CD1c-positive myeloid dendritic cell (primary cell): Measurements from ENCODE around the gene AP4M1.
A peak's percentile ranks its signal among the peaks of the same experiment; 100 is the strongest.

Experiments
- DNase-seq: peaks from one replicate; pipeline ENCODE4 v3.0.0-alpha.2; 2016; ENCODE audit errors: extremely low spot score

The AP4M1 gene

GRCh38 chr7:100087055-100087750, 14.2 kb upstream of the AP4M1 start:
- DNase-seq, result no peak

DNA sequence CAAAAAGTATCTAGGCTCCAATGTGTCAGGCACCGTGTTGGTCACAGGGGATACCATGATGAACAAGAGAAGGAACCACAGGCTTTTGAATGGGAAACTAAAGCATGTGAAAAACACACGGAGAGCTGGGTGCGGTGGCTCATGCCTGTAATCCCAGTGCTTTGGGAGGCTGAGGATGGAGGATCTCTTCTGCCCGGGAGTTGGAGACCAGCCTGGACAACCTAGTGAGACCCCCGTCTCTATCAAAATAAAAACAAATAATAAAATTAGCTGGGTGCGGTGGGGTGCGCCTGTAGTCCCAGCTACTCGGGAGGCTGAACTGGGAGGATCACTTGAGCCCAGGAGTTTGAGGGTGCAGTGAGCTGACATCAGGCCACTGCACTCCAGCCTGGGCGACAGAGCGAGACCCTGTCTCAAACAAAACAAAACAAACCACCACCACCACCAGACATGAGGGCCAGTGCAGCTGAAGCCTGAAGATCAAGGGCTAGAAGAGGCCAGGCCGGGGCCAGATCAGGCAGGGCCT, 13.3 kb upstream of the AP4M1 start:
- DNase-seq, result no peak

- DNase-seq, result peak; percentile 88
Observed at GRCh38 chr7:100088621-100089457, 12.6 kb upstream of the AP4M1 start, which contains the start of gene COPS6. Gene COPS6, plus strand, starts transcription at chr7:100088969. Its CDS starts 22 bp downstream, at chr7:100088991.

- peak; percentile 15 for DNase-seq
Observed at GRCh38 chr7:100089458-100090196, 11.8 kb upstream of the AP4M1 start.

DNA sequence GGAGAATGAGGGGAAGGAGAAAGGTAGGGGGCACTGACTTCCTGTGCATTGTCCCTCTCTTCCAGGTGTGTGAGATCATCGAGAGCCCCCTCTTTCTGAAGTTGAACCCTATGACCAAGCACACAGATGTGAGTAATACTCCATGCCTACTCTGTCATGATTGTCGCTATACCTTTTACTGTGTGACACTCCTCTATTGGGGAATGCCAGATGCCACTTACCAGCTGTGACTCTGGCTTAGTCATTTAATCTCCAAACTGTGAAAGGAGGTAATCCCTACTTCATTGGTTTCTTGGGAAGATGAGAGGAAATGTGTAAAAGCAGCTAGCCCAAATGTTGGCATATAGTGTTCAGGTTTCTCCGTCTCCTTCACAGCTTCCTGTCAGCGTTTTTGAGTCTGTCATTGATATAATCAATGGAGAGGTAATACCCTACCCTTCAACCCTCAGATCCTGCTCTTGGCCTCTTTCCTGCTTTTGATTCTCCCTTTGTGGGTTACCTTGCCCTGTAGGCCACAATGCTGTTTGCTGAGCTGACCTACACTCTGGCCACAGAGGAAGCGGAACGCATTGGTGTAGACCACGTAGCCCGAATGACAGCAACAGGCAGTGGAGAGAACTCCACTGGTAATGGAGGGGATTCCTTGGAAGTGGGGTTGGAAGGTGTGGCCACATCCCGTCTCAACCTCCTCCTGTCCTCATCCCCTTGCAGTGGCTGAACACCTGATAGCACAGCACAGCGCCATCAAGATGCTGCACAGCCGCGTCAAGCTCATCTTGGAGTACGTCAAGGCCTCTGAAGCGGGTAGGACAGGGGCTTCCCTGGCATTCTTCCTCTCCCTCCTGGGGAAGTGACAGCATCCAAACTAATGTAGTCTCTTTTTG, 10.7 kb upstream of the AP4M1 start:
- DNase-seq, result no peak

DNA sequence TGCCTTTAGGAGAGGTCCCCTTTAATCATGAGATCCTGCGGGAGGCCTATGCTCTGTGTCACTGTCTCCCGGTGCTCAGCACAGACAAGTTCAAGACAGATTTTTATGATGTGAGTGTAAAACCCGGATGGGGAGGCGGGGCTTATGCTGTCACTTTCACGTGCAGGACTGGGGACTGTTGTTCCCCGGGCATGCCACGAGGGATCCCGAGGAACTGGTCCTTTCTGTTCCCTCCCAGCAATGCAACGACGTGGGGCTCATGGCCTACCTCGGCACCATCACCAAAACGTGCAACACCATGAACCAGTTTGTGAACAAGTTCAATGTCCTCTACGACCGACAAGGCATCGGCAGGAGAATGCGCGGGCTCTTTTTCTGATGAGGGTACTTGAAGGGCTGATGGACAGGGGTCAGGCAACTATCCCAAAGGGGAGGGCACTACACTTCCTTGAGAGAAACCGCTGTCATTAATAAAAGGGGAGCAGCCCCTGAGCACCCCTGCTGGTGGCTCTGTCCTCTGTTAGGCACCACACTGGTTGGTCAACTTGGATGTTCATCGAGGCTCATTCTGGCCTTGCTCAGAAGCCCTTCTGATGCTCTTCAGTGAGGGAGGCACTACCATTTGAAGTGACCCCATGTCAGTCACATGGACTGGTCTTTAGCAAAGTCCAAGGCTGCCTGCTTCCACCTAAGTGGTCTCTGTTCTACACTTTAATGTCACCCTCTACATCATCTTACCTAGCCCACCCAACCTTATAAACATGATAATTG, 9.8 kb upstream of the AP4M1 start:
- no peak for DNase-seq

GRCh38 chr7:100093054-100093453, 8.4 kb upstream of the AP4M1 start:
- no peak for DNase-seq

GRCh38 chr7:100093498-100093897, 7.9 kb upstream of the AP4M1 start:
- no peak for DNase-seq

DNA sequence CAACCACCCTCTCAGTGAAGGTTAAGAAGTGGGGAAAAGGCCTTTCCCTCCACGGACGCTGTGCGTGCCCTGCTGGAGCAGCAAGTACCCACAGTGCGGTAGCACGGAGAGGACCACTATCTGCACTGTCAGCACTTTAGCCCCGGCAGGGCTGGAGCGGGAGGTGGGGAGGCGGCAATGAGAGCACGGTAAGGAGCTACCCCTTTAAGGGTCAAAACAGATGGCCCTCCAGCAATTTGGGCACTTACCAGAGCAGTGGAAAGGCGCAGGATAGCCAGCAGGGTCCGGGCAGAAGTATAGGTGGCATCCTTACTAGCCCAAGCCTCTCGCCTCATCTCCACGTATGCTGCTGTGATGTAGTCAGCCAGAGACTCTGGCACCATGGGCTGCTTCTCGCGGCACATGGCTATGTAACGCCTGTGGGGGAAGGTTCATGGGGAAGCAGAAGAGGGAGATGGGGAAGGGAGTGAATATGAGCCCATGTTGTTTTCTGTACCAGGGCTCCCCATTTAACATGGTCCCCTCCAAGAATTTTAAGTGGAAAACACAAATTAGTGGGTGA, 7.4 kb upstream of the AP4M1 start:
- DNase-seq, result no peak

DNA sequence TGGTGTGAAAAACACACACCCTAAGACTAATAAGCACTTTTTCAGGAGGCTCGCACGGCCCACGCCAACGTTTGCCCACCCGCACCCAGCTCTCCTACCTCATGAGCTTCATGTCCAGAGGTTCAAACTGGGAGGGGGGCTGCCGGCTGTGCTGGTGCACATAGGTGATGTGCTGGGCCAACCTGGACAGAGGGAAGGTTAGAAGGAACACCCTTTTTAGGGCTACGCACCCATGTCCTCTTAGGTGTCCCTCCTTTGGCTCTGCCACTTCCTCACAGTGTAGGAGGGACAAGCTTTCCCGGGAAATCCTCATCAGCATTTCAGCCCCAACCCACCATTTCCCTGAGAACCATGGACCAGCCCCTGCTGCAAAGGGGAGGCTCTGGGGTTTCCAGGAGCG, 6.2 kb upstream of the AP4M1 start:
- DNase-seq, result no peak

DNA sequence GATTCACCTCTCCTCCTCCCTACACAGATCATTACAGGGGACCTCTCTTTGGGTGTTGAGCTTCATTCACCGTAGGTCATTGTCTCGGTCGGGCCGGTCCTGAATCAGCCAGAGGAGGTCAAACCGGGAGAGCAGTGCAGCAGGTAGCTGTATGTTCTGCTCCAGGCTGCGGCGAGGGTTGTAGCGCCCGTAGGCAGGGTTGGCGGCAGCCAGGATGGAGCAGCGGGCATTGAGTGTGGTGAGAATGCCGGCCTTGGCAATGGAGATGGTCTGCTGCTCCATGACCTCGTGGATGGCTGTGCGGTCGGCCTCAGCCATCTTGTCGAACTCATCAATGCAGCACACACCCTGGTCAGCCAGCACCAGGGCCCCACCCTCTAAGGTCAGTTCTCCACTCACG, 5.7 kb upstream of the AP4M1 start:
- DNase-seq, result no peak

- DNase-seq, result no peak
Observed at GRCh38 chr7:100098913-100099312, 2.5 kb upstream of the AP4M1 start.

DNA sequence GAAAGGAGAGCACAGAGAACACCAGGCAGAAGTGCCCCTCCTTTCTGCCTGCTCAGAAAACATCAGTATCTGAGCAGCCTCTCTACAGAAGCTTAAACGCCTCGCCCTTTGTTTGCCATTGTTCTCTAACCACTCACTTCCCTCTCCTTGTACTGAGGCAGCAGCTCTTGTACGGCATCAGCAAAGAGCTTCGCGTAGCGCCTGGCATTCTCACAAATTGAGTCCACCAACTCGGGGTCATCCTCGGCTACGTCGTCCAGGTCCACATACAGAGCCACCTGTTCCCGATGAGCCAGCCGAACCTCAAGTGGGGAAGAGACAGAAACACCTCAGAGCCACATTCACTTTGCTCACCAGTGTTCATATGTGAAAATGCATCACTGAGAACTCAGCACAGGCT, 2.0 kb upstream of the AP4M1 start:
- DNase-seq, result no peak

DNA sequence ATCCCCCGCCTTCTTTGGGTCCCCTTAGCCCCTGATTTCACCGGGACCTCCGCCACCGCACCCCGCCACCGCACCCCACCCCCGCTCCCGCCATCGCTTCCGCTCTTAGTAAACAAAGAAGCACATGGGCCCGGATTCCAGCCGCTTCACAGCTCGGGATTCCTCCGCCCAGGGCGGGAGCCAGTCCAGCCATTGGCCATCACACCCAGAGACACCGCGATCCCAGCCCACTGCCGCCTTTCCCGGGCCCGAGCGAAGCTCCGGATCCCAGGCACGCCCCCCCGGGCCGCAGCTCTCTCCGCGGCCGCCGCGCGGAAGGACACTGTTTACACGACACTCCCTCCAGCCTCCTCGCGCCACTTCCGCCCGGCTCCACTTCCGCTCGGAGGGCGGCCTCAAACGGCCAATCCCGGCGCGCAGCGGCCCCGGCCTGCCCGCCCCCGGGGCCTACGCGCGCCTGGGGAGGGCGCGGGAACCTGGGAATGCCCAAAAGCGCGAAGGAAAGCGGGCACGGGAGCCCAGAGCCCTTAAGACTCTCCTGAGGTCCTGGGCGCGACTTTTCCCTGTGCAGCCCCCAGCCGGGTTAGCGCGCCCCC, 925 bp upstream of the AP4M1 start:
- peak; percentile 97 for DNase-seq

DNA sequence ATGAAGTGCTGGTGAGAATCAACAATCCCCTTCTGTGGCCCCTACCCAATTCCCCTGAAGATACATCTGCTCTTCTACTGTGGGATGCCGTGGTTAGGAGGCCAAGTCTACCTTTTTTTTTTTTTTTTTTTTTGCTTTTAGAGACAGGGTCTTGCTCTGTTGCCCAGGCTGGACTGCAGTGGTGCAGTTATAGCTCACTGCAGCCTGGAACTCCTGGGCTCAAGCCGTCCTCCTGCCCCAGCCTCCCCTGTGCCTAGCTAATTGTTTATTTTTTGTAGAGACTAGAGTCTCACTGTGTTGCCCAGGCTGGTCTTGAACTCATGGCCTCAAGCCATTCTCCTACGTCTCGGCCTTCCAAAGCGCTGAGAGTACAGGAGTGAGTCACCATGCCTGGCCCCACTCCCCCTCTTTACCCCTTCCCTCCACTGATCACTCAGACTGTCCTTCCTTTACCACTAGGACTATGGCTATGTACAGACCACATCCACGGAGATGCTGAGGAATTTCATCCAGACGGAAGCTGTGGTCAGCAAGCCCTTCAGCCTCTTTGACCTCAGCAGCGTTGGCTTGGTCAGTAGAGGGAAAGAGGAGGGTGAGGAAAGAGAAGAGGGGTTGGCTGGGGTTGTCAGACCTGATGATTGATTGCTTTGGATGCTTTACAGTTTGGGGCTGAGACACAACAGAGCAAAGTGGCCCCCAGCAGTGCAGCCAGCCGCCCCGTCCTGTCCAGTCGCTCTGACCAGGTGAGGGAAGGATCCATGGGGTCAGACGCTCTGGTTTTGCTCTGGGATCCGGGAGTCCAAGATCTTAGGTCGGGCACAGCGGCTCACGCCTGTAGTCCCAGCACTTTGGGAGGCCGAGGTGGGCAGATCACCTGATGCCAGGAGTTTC, 1.8 kb downstream of the AP4M1 start:
- no peak for DNase-seq

- DNase-seq, result no peak
Observed at GRCh38 chr7:100105534-100105933, 4.1 kb downstream of the AP4M1 start.

DNA sequence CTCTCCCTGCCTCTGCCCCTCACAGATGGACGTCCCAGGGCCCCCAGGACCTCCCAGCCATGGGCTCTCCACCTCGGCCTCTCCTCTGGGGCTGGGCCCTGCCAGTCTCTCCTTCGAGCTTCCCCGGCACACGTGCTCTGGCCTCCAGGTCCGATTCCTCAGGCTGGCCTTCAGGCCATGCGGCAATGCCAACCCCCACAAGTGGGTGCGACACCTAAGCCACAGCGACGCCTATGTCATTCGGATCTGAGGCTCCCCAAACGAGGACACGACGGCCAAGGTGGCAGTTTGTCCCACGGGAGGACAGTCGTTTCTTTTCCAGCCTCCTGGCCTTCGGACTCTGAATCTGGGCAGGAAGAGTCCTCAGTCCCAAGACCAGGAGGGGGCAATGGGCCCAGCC, 5.2 kb downstream of the AP4M1 start:
- no peak for DNase-seq

DNA sequence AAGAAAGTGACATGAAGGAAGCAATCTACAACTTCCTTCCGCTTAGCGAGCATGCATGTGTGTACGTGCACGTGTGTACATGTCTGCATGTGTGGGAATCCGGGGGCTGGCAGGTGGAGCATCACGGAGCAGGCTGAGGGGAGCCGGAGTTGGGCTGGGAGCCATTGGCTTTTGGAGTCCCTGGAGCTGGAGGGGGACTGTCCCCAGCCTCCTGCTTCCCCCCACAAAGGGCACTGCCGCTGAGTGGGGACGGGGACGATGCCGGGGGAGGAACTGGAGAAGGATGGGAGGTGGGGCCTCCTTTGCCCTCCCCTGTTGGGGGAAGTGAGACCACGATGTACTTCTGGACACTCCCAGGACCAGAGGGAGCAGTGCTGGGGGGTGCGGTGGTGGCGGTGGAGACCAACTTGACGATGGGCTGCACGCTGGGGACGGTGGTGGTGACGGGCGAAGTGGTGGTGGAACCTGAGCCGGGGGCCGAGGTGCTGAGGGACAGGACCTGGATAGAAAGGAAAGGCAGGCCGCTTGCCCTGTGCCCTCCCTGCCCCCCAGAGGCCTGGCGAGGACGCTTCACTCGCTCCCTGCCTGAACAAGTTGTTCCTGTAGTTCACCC, 5.8 kb downstream of the AP4M1 start:
- DNase-seq, result no peak
